Peyer's patch (tissue), 4 donors: ENCODE measurements around the gene SPRY4.

ENCODE experiments used
- CTCF ChIP-seq, 6 experiments: fragments of 450-650 bp in 4 of 6; fragments of 200-600 bp in 2 of 6; sonication (generic) in 1 of 6; IDR thresholded peaks; one replicate each; pipeline ENCODE4 v1.5.1; 2017 to 2019; ENCODE audit warnings: antibody characterized with exemption in 6 of 6, mild to moderate bottlenecking in 3 of 6, moderate library complexity in 1 of 6
- POLR2A ChIP-seq, 2 donors: fragments of 450-650 bp; IDR thresholded peaks; one replicate each; pipeline ENCODE4 v1.5.1; 2017; ENCODE audit warnings: antibody characterized with exemption in 2 of 2, mild to moderate bottlenecking in 2 of 2, moderate library complexity in 2 of 2

DNA sequence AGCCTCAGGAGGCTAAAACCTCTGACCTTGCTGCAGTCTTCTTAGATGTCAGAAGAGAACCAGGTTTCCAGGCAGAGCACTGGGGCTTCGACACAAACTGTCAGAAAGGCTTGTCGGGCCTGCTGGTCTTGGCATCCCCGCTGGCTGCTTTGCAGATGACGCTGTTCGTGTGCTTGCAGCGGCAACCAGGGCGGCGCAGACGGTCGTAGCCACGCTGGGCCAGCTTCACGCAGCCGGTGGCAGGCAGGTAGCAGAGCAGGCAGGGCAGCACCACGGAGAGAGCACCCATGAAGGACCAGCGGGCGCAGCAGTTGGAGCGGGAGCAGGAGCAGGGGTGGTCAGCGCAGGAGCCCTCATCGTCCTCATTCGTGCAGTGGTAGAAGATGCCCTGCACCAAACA is 10.7 kb downstream of the SPRY4 start:
- TF ChIP-seq CTCF (IDR thresholded peaks at IDR 0.05) (no peak), POLR2A (IDR thresholded peaks at IDR 0.05) (no peak)
